Bone marrow (tissue), 2 donors: Measurements from ENCODE around the gene DUS3L.
"Not testable (repeated sequence)": the region's sequence is repeated elsewhere in the genome, so short reads cannot be mapped to it uniquely, and the experiment has no call there.

Experiments
- DNase-seq, 2 donors: peaks; one replicate each; lab custom pipeline; 2025; lab: John Stamatoyannopoulos, UW

The DUS3L gene

DNA sequence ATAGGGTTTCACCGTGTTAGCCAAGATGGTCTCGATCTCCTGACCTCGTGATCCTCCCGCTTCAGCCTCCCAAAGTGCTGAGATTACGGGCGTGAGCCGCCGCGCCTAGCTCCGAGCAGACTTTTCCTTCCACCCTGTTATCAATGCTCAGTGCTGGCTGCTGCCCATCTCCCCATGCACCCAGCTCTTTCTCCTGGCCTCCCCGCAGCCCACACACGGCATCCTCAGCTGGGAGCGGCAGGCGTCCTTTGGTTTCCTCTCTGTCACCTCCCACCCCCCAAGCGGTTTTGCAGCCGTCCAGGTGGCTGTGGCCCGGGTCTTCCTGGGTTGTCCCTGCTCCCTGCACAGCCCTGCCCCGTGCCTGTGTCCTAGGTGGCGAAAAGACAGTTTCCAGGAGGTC is 18.5 kb downstream of the DUS3L start:
- no peak for DNase-seq

DNA sequence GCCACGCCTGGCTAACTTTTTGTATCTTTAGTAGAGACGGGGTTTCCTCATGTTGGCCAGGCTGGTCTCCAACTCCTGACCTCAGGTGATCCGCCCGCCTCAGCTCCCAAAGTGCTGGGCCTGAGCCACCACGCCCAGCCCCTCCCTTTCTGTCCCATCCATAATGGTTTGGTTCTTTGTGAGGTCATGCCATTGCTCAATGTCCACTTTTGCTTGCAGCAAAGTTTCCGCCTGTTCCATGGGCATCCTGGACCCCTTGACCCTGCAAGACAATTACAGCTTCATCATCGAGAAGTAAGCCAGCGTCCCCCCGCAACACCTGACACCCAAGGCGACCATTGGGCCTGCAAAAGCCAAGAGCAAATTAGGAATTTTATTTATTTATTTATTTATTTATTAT is 23.0 kb downstream of the DUS3L start:
- DNase-seq = no peak

DNA sequence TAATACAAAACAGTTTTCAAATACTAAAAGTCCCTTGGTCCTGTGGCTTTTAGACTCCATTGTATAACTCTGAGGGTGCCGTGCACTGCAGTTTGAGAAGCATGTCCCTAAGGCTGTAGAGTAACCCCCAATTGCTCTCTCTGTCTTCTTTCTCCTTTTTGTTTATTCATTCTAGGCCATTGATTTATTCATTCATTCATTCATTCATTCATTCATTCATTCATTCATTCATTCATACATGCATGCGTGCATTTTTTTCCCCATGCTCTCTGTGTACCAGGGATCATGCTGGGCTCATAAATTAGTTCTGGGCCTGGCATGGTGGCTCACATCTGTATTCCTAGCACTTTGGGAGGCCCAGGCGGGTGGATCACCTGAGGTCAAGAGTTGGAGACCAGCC is 25.7 kb downstream of the DUS3L start:
- DNase-seq = no peak

DNA sequence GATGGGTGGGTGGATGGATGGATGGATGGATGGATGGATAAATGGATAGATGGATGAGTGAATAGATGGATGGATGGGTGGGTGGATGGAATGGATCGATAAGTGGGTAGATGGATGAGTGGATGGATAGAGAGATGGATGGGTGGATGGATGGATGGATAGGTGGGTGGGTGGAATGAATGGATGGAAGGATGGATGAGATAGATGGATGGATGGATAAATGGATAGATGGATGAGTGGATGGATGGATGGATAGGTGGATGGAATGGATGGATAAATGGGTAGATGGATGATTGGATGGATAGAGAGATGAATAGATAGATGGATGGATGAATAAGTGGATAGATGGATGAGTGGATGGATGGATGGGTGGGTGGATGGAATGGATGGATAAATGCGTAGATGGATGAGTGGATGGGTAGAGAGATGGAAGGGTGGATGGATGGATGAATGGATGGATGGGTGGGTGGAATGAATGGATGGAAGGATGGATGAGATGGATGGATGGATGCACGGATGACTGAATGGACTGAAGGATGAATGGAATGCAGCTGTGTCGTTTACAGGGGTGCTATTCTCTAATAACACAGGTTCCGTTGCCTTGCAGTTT is 28.2 kb downstream of the DUS3L start:
- no peak for DNase-seq

DNA sequence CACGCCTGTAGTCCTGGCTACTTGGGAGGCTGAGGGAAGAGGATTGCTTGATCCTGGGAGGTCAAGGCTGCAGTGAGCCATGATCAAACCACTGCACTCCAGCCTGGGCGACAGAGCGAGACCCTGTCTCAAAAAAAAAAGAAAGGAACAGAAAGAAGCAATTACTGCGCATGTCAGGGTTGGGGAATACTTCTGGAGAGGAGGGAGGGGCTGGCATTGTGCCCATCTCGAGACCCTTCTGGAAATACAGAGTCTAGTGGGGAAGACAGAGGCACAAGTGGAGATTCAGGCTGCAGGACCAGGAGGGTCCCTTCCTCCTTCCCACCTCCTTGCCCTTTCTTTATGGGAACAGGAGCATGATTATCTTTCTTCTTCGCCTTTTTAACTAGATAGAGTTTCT is 37.2 kb downstream of the DUS3L start:
- no peak for DNase-seq

DNA sequence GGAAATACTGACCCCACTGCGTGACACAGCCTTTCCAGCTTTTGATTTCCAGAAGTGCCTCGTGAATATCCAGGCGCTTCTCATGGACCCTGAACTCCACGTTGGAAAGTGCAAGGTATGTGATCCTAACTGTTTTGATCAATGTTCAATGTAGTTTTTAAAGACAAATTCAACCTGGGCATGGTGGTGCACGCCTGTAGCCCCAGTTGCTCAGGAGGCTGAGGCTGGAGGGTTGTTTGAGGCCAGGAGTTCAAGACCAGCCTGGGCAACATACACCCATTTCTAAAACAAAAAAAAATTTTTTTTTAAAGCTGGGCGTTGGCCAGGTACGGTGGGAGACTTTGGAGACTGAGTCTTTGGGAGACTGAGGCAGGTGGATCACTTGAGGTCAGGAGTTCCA is 39.3 kb downstream of the DUS3L start:
- no peak for DNase-seq

DNA sequence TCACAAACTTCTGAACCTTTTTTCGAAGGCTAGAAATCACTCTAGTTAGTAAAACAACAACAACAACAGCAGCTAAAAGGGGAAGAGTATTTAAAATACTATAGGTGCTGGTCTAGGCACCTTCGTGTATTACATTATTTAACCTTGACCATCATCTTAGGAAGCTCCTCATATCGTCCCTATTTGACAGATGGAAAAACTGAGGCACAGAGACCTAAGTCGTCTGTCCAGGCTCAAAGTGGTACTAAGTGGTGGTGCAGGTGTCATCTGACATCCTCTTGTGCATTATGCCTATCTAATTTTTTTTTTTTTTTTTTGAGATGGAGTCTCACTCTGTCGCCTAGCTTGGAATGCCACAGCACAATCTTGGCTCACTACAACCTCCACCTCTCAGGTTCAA is 41.5 kb downstream of the DUS3L start:
- DNase-seq = no peak

DNA sequence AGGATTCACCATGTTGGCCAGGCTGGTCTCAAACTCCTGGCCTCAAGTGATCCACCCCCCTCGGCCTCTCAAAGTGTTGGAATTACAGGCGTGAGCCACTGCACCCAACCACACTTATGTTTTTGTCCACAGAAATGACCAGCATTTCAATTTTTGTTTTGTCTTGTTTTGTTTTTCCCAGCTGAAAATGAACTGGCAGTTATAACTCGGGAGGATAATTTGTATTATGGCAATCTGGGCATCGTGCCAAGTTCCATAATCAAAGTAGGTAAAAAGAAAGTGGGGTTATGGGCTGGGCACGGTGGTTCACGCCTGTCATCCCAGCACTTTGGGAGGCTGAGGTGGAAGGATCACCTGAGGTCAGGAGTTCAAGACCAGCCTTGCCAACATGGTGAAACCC is 42.0 kb downstream of the DUS3L start:
- DNase-seq = not testable (repeated sequence)

DNA sequence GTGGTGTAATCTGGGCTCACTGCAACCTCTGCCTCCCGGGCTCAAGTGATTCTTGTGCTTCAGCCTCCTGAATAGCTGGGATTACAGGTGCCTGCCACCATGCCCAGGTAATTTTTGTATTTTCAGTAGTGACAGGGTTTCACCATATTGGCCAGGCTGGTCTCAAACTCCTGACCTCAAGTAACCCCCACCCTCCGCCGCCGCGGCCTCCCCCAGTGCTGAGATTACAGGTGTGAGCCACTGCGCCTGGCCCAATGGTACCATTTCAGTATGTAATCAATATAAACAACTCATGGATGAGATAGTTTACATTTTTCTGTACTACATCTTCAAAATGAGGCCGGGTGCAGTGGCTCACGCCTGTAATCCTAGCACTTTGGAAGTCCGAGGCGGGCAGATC is 46.0 kb downstream of the DUS3L start:
- DNase-seq = not testable (repeated sequence)

DNA sequence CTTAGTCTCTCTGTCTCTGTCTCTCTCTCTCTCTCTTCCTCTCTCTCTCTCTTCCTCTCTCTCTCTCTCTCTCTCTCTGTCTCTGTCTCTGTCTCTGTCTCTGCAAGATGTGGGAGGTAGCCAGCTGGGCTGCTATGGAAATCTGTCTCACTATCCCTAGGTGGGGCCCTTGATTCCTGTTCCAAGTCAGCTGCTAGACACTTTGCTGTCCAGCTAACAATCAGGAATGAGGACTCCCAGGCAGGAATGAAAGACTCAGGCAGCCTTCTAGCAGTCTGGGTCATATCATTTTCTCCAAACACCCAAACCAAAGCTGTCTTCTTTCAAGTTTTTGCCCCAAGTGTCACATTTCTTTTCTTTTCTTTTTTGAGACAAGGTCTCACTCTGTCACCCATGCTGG is 47.3 kb downstream of the DUS3L start:
- no peak for DNase-seq

DNA sequence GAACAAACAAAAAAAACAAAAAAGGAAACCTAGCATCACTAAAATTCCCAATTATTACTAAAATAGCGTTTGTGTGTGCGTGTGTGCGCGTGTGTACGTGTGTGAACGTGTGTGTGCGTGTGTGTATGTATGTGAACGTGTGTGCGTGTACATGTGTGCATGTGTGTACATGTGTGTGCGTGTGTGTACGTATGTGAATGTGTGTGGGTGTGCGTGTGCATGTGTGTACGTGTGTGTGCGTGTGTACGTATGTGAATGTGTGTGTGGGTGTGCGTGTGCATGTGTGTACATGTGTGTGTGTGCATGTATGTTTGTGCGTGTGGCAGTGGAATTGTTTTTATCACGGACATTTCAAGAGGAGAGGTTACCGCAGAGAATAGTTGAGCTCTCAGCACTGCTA is 48.9 kb downstream of the DUS3L start:
- no peak for DNase-seq

DNA sequence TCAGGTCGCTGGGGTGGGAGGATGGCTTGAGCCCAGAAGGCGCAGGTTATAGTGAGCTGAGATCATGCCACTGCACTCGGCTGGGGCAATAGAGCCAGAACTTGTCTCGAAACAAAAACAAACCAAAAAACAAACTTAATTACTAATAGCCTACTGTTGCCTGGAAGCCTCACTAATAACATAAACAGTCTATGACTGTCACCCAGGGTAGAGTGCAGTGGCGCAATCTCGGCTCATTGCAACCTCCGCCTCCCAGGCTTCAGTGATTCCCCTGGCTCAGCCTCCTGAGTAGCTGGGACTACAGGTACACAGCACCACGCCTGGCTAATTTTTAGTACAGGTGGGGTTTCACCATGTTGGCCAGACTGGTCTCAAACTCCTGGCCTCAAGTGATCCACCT is 52.5 kb downstream of the DUS3L start:
- no peak for DNase-seq
